Sigmoid colon (tissue), 7 donors: Measurements from ENCODE around the gene RAD51C. TPM values are rescaled to one million over a fixed set of nuclear protein-coding genes. Genes with fewer than 3 reads are reported as not detected.
"Not testable (repeated sequence)": the region's sequence is repeated elsewhere in the genome, so short reads cannot be mapped to it uniquely, and the experiment has no call there.

Experiments
- DNase-seq: peaks from one replicate; pipeline ENCODE4 v3.0.0-alpha.2; 2019
- H3K27ac ChIP-seq, 4 donors: fragments of 200-600 bp; sonication (generic); one replicate each; pipeline ENCODE4 v1.5.1; 2016 to 2019; ENCODE audit warnings: mild to moderate bottlenecking in 1 of 4
- H3K27me3 ChIP-seq, 3 donors: fragments of 200-600 bp; sonication (generic); one replicate each; pipeline ENCODE4 v1.5.1; 2019; ENCODE audit warnings: mild to moderate bottlenecking in 1 of 3
- H3K36me3 ChIP-seq, 4 donors: fragments of 200-600 bp; sonication (generic); one replicate each; pipeline ENCODE4 v1.5.1; 2016 to 2019
- H3K4me1 ChIP-seq, 4 donors: fragments of 200-600 bp; sonication (generic); one replicate each; pipeline ENCODE4 v1.5.1; 2017 to 2019
- H3K4me3 ChIP-seq, 4 donors: fragments of 200-600 bp; sonication (generic); one replicate each; pipeline ENCODE4 v1.5.1; 2017 to 2019; ENCODE audit warnings: mild to moderate bottlenecking in 2 of 4, moderate library complexity in 1 of 4
- H3K9me3 ChIP-seq, 4 donors: fragments of 200-600 bp in 3 of 4; sonication (generic) in 3 of 4; one replicate each; pipeline versions ENCODE4 v1.5.1 to v1.6.1; 2013 to 2019
- EP300 ChIP-seq, 4 donors: sonication (generic); formaldehyde crosslinking; IDR thresholded peaks; one replicate each; pipeline ENCODE4 v1.6.1; 2017; ENCODE audit warnings: antibody characterized with exemption in 4 of 4
- POLR2A ChIP-seq, 2 donors: fragments of 450-650 bp; IDR thresholded peaks; one replicate each; pipeline ENCODE4 v1.6.1; 2016; ENCODE audit warnings: antibody characterized with exemption in 2 of 2, mild to moderate bottlenecking in 2 of 2, moderate library complexity in 2 of 2
- POLR2AphosphoS5 ChIP-seq, 4 donors: sonication (generic); formaldehyde crosslinking; IDR thresholded peaks; one replicate each; pipeline ENCODE4 v1.6.1; 2017; ENCODE audit warnings: antibody characterized with exemption in 4 of 4
- WGBS, 2 donors: extraction: QIAGEN DNeasy Blood & Tissue Kit; methylation state at CpG; one replicate each; pipeline ENCODE4 v1.1.7; 2013; 5-methylcytosine and 5-hydroxymethylcytosine counted together
- intact Hi-C: fragments of 100-400 bp; cut with DNase I; formaldehyde crosslinking; loops from one replicate; pipeline ENCODE4 v1.15.1; 2023
- polyA plus RNA-seq, 3 donors: library from polyadenylated mRNA; stranded (reverse); fragments of 200-250 nt; gene quantifications; one replicate each; pipeline ENCODE4 v1.2.3, GENCODE V29; 2013
- total RNA-seq, 4 donors: library from RNA; depleted of rRNA; stranded (reverse); fragments of >200 nt; gene quantifications; one replicate each; pipeline ENCODE4 v1.1.0, GENCODE V29; 2016
- TF ChIP-seq, protein P1 (sequence below), 4 experiments: fragments of 450-650 bp in 3 of 4; fragments of 200-600 bp in 1 of 4; IDR thresholded peaks; one replicate each; pipeline ENCODE4 v1.5.1; 2016 to 2019; ENCODE audit warnings: antibody characterized with exemption in 4 of 4, mild to moderate bottlenecking in 3 of 4, moderate library complexity in 2 of 4
- donor health status: healthy with polysubstance abuse.
- donor health status: Bipolar disorder and iron deficiency.
- donor health status: healthy.

RAD51C gene
- total and polyA plus RNA-seq, 7 donors: 6.0 to 25.2 (median 17.4) TPM

DNA sequence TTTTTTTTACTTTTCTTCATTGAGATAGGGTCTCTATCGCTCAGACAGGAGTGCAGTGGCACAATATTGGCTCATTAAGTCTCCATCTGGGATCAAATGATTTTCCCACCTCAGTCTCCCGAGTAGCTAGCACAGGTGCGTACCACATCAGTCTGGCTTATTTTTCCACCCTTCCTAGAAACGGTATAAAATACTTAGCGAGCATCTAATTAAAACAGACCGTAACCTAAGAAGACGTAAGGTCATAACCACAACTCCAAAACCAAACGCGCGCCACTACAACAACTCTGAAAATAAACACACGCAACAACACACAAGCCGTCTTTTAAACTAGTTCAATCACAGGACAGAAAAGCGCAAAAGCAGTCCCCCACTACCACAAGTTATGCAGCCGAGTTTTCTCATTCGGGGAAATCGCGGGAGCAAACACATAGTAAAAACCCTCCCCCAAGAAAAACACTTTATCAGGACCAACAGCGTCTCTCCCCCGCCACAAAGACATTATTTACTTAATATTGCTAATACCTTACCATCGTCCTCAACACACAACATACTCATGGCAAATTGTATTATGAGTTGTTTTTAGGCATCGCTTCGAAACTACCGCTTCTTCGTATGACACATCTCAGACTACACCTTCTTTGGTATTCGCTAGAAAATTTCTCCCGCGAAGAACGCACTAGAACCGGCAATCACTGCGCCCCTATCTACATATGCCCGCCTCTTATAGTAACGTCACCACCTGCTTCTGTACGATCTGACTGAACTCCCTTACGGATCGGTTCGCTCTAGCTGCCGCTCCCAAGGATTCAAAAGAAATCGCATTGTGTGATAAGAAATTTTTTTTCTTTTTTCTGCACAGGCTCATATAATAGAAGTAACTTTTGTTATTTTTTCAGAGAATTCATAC is 33.3 kb upstream of the RAD51C start:
- DNase-seq: peak; percentile 91
- Histone ChIP-seq H3K27ac (peak overlapping the region; percentile 74 to 85 (median 77)), H3K36me3 (no peaks in the 10 kb centered on the region), H3K4me3 (peak overlapping the region; percentile 26 to 50 (median 44)), H3K27me3 (no peaks in the 10 kb centered on the region), H3K4me1 (peaks cover 0 to 9% (median 5%) of the 10 kb centered on the region in 4 donors), H3K9me3 (no peaks in the 10 kb centered on the region)
- WGBS, 2 donors: 2% methylated on average over 38 of the region's 38 CpGs
- TF ChIP-seq POLR2AphosphoS5 (IDR thresholded peaks at IDR 0.05) (peak; percentile 100), EP300 (IDR thresholded peaks at IDR 0.05) (peak in 1 of 4 donors; percentile 25), POLR2A (IDR thresholded peaks at IDR 0.05) (peak; percentile 88 to 98)
- TF ChIP-seq, protein P1, sequence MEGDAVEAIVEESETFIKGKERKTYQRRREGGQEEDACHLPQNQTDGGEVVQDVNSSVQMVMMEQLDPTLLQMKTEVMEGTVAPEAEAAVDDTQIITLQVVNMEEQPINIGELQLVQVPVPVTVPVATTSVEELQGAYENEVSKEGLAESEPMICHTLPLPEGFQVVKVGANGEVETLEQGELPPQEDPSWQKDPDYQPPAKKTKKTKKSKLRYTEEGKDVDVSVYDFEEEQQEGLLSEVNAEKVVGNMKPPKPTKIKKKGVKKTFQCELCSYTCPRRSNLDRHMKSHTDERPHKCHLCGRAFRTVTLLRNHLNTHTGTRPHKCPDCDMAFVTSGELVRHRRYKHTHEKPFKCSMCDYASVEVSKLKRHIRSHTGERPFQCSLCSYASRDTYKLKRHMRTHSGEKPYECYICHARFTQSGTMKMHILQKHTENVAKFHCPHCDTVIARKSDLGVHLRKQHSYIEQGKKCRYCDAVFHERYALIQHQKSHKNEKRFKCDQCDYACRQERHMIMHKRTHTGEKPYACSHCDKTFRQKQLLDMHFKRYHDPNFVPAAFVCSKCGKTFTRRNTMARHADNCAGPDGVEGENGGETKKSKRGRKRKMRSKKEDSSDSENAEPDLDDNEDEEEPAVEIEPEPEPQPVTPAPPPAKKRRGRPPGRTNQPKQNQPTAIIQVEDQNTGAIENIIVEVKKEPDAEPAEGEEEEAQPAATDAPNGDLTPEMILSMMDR (IDR thresholded peaks at IDR 0.05): no peak
- intact Hi-C loops: loop anchor here (1.0 to 2.0 kb wide), 2 partner anchors 27 to 140 kb away; no protein-coding TSS in a partner anchor

GRCh38 chr17:58659714-58660084 is 32.7 kb upstream of the RAD51C start:
- WGBS, 2 donors: 28 to 38% methylated on average over 9 of the region's 9 CpGs
- peak overlapping the region; percentile 26 to 50 (median 44) for H3K4me3 ChIP-seq
- H3K4me1 ChIP-seq, DNase-seq, H3K27me3 ChIP-seq, H3K9me3 ChIP-seq, H3K36me3 ChIP-seq: not testable (repeated sequence)
- peak overlapping the region; percentile 74 to 85 (median 77) for H3K27ac ChIP-seq
- intact Hi-C loops: loop anchor here (2.0 kb wide), 2 partner anchors 33 to 141 kb away; partner anchors contain the start of genes RAD51C and TEX14

DNA sequence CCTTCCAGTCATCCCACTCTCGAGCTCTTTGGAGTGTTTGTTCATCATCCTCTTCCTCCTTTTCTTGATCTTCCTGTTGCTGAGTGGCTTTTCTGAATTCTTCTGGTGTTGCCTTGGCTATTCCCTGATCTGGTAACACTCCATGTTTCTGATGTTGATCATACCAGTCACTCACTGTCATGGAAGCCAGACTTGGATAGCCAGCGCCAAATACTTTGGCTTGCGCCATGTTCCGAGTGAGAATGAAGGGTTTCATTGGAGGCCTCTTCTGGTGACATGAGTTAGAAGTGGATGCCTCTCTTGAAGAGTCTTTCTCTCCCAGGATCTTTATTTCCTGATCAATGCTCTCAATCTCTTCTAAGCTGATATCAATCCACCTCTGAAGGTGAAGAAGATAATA is 31.8 kb upstream of the RAD51C start:
- no peak overlapping the region for H3K27ac ChIP-seq
- H3K4me1 ChIP-seq: peaks cover 0 to 9% (median 5%) of the 10 kb centered on the region in 4 donors
- H3K27me3 ChIP-seq: no peaks in the 10 kb centered on the region
- intact Hi-C loops: loop anchor here (2.0 kb wide), 1 partner anchor 32 kb away; the partner anchor contains the start of genes RAD51C and TEX14
- DNase-seq: no peak
- no peaks in the 10 kb centered on the region for H3K9me3 ChIP-seq
- TF ChIP-seq EP300 (IDR thresholded peaks at IDR 0.05) (no peak), POLR2AphosphoS5 (IDR thresholded peaks at IDR 0.05) (no peak), POLR2A (IDR thresholded peaks at IDR 0.05) (no peak)
- TF ChIP-seq, protein P1 (IDR thresholded peaks at IDR 0.05): no peak
- no peaks in the 10 kb centered on the region for H3K36me3 ChIP-seq
- WGBS, 2 donors: 83 to 88% methylated on average over 4 of the region's 4 CpGs
- H3K4me3 ChIP-seq: no peak overlapping the region

- Histone ChIP-seq H3K4me1 (peaks cover 0 to 9% (median 5%) of the 10 kb centered on the region in 4 donors), H3K27ac (no peak overlapping the region), H3K36me3 (no peaks in the 10 kb centered on the region), H3K27me3 (no peaks in the 10 kb centered on the region), H3K9me3 (no peaks in the 10 kb centered on the region), H3K4me3 (no peak overlapping the region)
- WGBS, 2 donors: 94 to 95% methylated on average over 26 of the region's 26 CpGs
- intact Hi-C loops: loop anchor here (2.0 kb wide), 1 partner anchor 31 kb away; the partner anchor contains the start of genes RAD51C and TEX14
- DNase-seq: no peak
- TF ChIP-seq POLR2AphosphoS5 (IDR thresholded peaks at IDR 0.05): no peak
Observed at GRCh38 chr17:58661499-58661898, 30.9 kb upstream of the RAD51C start.

- Histone ChIP-seq H3K36me3 (no peaks in the 10 kb centered on the region), H3K27me3 (peaks cover 0 to 3% (median 0%) of the 10 kb centered on the region in 3 donors), H3K4me1 (peaks cover 0 to 3% (median 0%) of the 10 kb centered on the region in 4 donors), H3K4me3 (no peak overlapping the region), H3K27ac (no peak overlapping the region), H3K9me3 (no peaks in the 10 kb centered on the region)
- intact Hi-C loops: no loop called here
- no peak for DNase-seq
- 30 to 78% methylated on average over 2 of the region's 2 CpGs for WGBS, 2 donors
- TF ChIP-seq POLR2A (IDR thresholded peaks at IDR 0.05): no peak
- no peak for TF ChIP-seq POLR2AphosphoS5 (IDR thresholded peaks at IDR 0.05)
- TF ChIP-seq, protein P1 (IDR thresholded peaks at IDR 0.05): no peak
- TF ChIP-seq EP300 (IDR thresholded peaks at IDR 0.05): no peak
Observed at GRCh38 chr17:58664302-58664701, 28.1 kb upstream of the RAD51C start.
